Measurements from ENCODE around the gene TUBGCP6. TPM values are rescaled to one million over a fixed set of nuclear protein-coding genes. Genes with fewer than 3 reads are reported as not detected.

Gene TUBGCP6
- total RNA-seq, 1 donor from 2014 or later, result 58.1 TPM

GRCh38 chr22:50259302-50259701 is 14.5 kb upstream of the TUBGCP6 start:
- intact Hi-C loops (cut with DNase I), result no loop called here
- Histone ChIP-seq H3K27me3 (no peaks in the 10 kb centered on the region), H3K36me3 (no peaks in the 10 kb centered on the region)

GRCh38 chr22:50258361-50259292 is 13.8 kb upstream of the TUBGCP6 start:
- H3K4me3 ChIP-seq, result no peak overlapping the region
- no peak for TF ChIP-seq CTCF (IDR thresholded peaks at IDR 0.05)
- H3K27ac ChIP-seq, result no peak overlapping the region
- DNase-seq (ENCODE audit: low spot score in 2 of 2), result no peak
- H3K4me1 ChIP-seq, result peaks cover 0 to 8% of the 10 kb centered on the region in 2 donors
- H3K9me3 ChIP-seq, result no peaks in the 10 kb centered on the region
- H3K36me3 ChIP-seq, result no peaks in the 10 kb centered on the region
- H3K27me3 ChIP-seq, result no peaks in the 10 kb centered on the region
- intact Hi-C loops (cut with DNase I), result no loop called here

More at GRCh38 chr22:50259302-50259701, 14.5 kb upstream of the TUBGCP6 start:
- H3K27ac ChIP-seq, result no peak overlapping the region
- H3K4me3 ChIP-seq, result no peak overlapping the region
- no peak for DNase-seq (ENCODE audit: low spot score in 2 of 2)
- H3K4me1 ChIP-seq, result peaks cover 0 to 8% of the 10 kb centered on the region in 2 donors
- H3K9me3 ChIP-seq, result no peaks in the 10 kb centered on the region
- TF ChIP-seq CTCF (IDR thresholded peaks at IDR 0.05), result no peak

GRCh38 chr22:50257451-50258360 is 12.9 kb upstream of the TUBGCP6 start:
- H3K36me3 ChIP-seq, result no peaks in the 10 kb centered on the region
- peaks cover 0 to 8% of the 10 kb centered on the region in 2 donors for H3K4me1 ChIP-seq
- H3K4me3 ChIP-seq, result no peak overlapping the region
- H3K27ac ChIP-seq, result no peak overlapping the region
- no peaks in the 10 kb centered on the region for H3K27me3 ChIP-seq
- H3K9me3 ChIP-seq, result no peaks in the 10 kb centered on the region
- DNase-seq (ENCODE audit: low spot score in 2 of 2), result no peak
- no peak for TF ChIP-seq CTCF (IDR thresholded peaks at IDR 0.05)
- intact Hi-C loops (cut with DNase I), result no loop called here

GRCh38 chr22:50257041-50257440 is 12.2 kb upstream of the TUBGCP6 start:
- Histone ChIP-seq H3K27ac (no peak overlapping the region), H3K36me3 (no peaks in the 10 kb centered on the region), H3K4me1 (peaks cover 0 to 5% of the 10 kb centered on the region in 2 donors), H3K4me3 (no peak overlapping the region), H3K27me3 (no peaks in the 10 kb centered on the region), H3K9me3 (no peaks in the 10 kb centered on the region)
- no peak for DNase-seq (ENCODE audit: low spot score in 2 of 2)
- intact Hi-C loops (cut with DNase I), result no loop called here
- no peak for TF ChIP-seq CTCF (IDR thresholded peaks at IDR 0.05)

GRCh38 chr22:50256258-50256862 is 11.5 kb upstream of the TUBGCP6 start:
- H3K4me3 ChIP-seq, result no peak overlapping the region
- no peak for DNase-seq (ENCODE audit: low spot score in 2 of 2)
- H3K27ac ChIP-seq, result no peak overlapping the region
- no peak for TF ChIP-seq CTCF (IDR thresholded peaks at IDR 0.05)
- intact Hi-C loops (cut with DNase I), result no loop called here
- H3K27me3 ChIP-seq, result no peaks in the 10 kb centered on the region
- no peaks in the 10 kb centered on the region for H3K36me3 ChIP-seq
- peaks cover 0 to 7% of the 10 kb centered on the region in 2 donors for H3K4me1 ChIP-seq
- no peaks in the 10 kb centered on the region for H3K9me3 ChIP-seq

All from ascending aorta (tissue), 2 donors.